ENCODE measurements around the gene PLXNA2. TPM values are rescaled to one million over a fixed set of nuclear protein-coding genes. Genes with fewer than 3 reads are reported as not detected.

PLXNA2 gene
- total RNA-seq, 6 experiments from 2014 or later: 20.9 to 29.9 (median 28.1) TPM

- peaks cover 6% of the 10 kb centered on the region; the same call in 1 of the 2 replicates for H3K4me1 Mint-ChIP-seq (ENCODE audit: low read depth)
- TF ChIP-seq CTCF (IDR thresholded peaks at IDR 0.05): no peak
- no peak overlapping the region for H3K4me3 Mint-ChIP-seq
- no peak for DNase-seq
- no peaks in the 10 kb centered on the region for H3K9me3 Mint-ChIP-seq
- no peak overlapping the region for H3K27ac Mint-ChIP-seq
- H3K27me3 Mint-ChIP-seq (ENCODE audit: insufficient read depth): peaks cover 3% of the 10 kb centered on the region; the same call in 1 of the 2 replicates
- no peaks in the 10 kb centered on the region for H3K36me3 Mint-ChIP-seq (ENCODE audit: low read depth)
These were observed 228.9 kb downstream of the PLXNA2 start for GRCh38 chr1:208015255-208015654.

DNA sequence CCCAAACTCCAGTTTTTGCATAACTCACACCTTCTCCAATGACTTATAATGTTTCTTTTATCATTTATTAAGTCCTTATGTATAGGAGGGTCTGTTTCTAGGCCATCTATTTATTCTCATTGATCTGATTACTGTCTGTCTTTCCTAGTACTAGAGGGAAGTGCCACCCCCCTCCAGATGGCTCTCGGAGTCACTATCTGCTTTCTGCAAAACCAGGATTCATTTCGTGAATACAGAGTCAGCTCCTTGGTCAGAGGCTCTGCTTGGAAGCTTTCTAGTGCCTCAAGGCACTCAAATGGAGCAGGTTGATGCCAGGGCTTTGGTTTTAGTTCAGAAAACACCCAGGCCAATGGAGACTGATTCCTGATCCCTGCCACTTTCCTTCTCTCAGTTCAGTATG is 231.0 kb downstream of the PLXNA2 start:
- no peak for DNase-seq
- no peaks in the 10 kb centered on the region for H3K9me3 Mint-ChIP-seq
- peaks cover 3% of the 10 kb centered on the region; the same call in 1 of the 2 replicates for H3K27me3 Mint-ChIP-seq (ENCODE audit: insufficient read depth)
- H3K27ac Mint-ChIP-seq: no peak overlapping the region
- no peak for TF ChIP-seq CTCF (IDR thresholded peaks at IDR 0.05)
- no peaks in the 10 kb centered on the region for H3K36me3 Mint-ChIP-seq (ENCODE audit: low read depth)
- H3K4me1 Mint-ChIP-seq (ENCODE audit: low read depth): peaks cover 16% of the 10 kb centered on the region
- H3K4me3 Mint-ChIP-seq: no peak overlapping the region

DNA sequence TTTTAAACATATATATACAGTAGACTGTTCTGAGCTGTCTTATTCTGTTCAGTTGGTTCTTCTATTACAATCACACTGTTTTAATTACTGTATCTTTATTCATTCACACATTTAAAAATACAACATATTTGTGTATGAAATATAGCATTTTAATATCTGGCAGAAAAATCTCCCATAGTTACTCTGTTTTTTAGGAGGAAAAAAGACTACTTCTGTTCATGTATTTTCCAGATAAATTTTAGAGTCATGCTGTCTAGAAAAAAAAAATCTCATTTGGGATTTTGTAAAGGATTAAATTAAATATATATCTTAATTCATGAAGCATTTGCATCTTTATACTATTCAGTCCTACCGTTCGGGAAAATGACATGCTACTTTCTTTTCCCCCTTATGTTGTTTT is 231.5 kb downstream of the PLXNA2 start:
- no peak for DNase-seq
- Mint-ChIP-seq H3K4me1 (ENCODE audit: low read depth) (peaks cover 21% of the 10 kb centered on the region), H3K27ac (no peak overlapping the region), H3K36me3 (ENCODE audit: low read depth) (no peaks in the 10 kb centered on the region), H3K4me3 (no peak overlapping the region), H3K9me3 (no peaks in the 10 kb centered on the region), H3K27me3 (ENCODE audit: insufficient read depth) (peaks cover 3% of the 10 kb centered on the region; the same call in 1 of the 2 replicates)
- TF ChIP-seq CTCF (IDR thresholded peaks at IDR 0.05): no peak

DNA sequence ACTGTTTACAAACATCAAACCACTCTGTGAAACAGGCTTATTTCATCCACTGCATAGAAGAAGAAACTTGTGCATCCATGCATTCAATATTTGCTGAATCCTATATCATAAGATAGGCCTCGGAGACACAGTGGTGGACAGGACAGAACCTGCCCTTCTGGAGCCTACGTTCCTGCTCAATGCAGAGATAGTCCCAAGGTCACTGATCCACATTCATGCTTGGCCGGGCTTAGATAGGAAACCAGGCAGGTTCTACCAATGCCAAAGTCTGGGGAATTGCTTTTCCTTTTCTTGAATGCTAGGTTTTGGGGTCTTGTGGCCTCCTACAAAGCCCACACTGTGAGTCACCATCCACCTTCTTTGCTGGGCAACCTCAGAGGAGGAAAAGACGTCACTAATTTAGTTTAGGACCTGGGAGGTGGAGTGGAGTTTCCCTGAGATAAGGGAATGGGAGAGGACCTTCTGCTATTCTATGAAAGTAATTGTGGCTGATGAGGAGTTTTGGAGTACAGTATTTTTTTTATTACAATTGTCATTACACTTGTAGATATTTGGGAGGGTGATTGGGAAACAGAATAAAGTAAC is 233.6 kb downstream of the PLXNA2 start:
- Mint-ChIP-seq H3K9me3 (no peaks in the 10 kb centered on the region), H3K4me3 (no peak overlapping the region), H3K36me3 (ENCODE audit: low read depth) (0 out of 2 replicates have a peak, but pooled peaks cover 3% of the 10 kb centered on the region), H3K27ac (no peak overlapping the region), H3K4me1 (ENCODE audit: low read depth) (peaks cover 31% of the 10 kb centered on the region), H3K27me3 (ENCODE audit: insufficient read depth) (no peaks in the 10 kb centered on the region)
- no peak for TF ChIP-seq CTCF (IDR thresholded peaks at IDR 0.05)
- DNase-seq: no peak

GRCh38 chr1:208009706-208010444 is 234.3 kb downstream of the PLXNA2 start:
- H3K4me1 Mint-ChIP-seq (ENCODE audit: low read depth): peaks cover 36% of the 10 kb centered on the region
- no peak for TF ChIP-seq CTCF (IDR thresholded peaks at IDR 0.05)
- no peaks in the 10 kb centered on the region for H3K9me3 Mint-ChIP-seq
- DNase-seq: no peak
- H3K27me3 Mint-ChIP-seq (ENCODE audit: insufficient read depth): no peaks in the 10 kb centered on the region
- H3K27ac Mint-ChIP-seq: no peak overlapping the region
- H3K4me3 Mint-ChIP-seq: no peak overlapping the region
- H3K36me3 Mint-ChIP-seq (ENCODE audit: low read depth): 0 out of 2 replicates have a peak, but pooled peaks cover 3% of the 10 kb centered on the region
